Neutrophil (primary cell): ENCODE measurements around the gene PTGFRN.

Experiments used
- H3K27ac ChIP-seq: fragments of 200-600 bp; sonication (generic); 2 replicates; pipeline ENCODE4 v1.5.1; 2016; ENCODE audit warnings: mild to moderate bottlenecking, moderate library complexity
- H3K27me3 ChIP-seq: fragments of 200-600 bp; sonication (generic); 2 replicates; pipeline ENCODE4 v1.6.0; 2016; ENCODE audit warnings: mild to moderate bottlenecking
- H3K36me3 ChIP-seq: fragments of 200-600 bp; sonication (generic); 2 replicates; pipeline ENCODE4 v1.5.1; 2017
- H3K4me1 ChIP-seq, 2 experiments: fragments of 200-600 bp in 1 of 2; sonication (generic) in 1 of 2; 1 replicate in 1 of 2; 2 replicates in 1 of 2; pipeline versions ENCODE4 v1.5.1 to v1.6.1; 2013 to 2016; ENCODE audit warnings: low read depth in 1 of 2, low read length in 1 of 2, mild to moderate bottlenecking in 1 of 2, moderate library complexity in 1 of 2; ENCODE audit not compliant: control insufficient read depth in 1 of 2, insufficient read depth in 1 of 2
- H3K4me3 ChIP-seq, 2 experiments: fragments of 200-600 bp in 1 of 2; sonication (generic) in 1 of 2; 1 replicate in 1 of 2; 2 replicates in 1 of 2; pipeline ENCODE4 v1.5.1; 2013 to 2016; ENCODE audit warnings: low read depth in 1 of 2, low read length in 1 of 2, mild to moderate bottlenecking in 1 of 2, moderate library complexity in 1 of 2
- H3K9me3 ChIP-seq: fragments of 200-600 bp; sonication (generic); 2 replicates; pipeline ENCODE4 v1.5.1; 2016
- CTCF ChIP-seq: fragments of 200-600 bp; sonication (generic); IDR thresholded peaks from 2 replicates; pipeline ENCODE4 v1.5.1; 2016; ENCODE audit warnings: antibody characterized with exemption

PTGFRN gene

GRCh38 chr1:116952738-116953275, 43.1 kb downstream of the PTGFRN start:
- Histone ChIP-seq H3K9me3 (no peaks in the 10 kb centered on the region), H3K4me1 (no peaks in the 10 kb centered on the region), H3K27ac (no peak overlapping the region), H3K36me3 (no peaks in the 10 kb centered on the region), H3K4me3 (no peak overlapping the region), H3K27me3 (no peaks in the 10 kb centered on the region)
- TF ChIP-seq CTCF = no peak

- Histone ChIP-seq H3K9me3 (no peaks in the 10 kb centered on the region), H3K27me3 (peaks cover 8% of the 10 kb centered on the region), H3K4me3 (no peak overlapping the region), H3K36me3 (no peaks in the 10 kb centered on the region), H3K27ac (no peak overlapping the region), H3K4me1 (no peaks in the 10 kb centered on the region)
- no peak for TF ChIP-seq CTCF
Measured at GRCh38 chr1:116954440-116954839, 44.7 kb downstream of the PTGFRN start.

- Histone ChIP-seq H3K36me3 (no peaks in the 10 kb centered on the region), H3K27me3 (peaks cover 19% of the 10 kb centered on the region), H3K9me3 (no peaks in the 10 kb centered on the region), H3K4me1 (no peaks in the 10 kb centered on the region), H3K4me3 (no peak overlapping the region), H3K27ac (no peak overlapping the region)
- TF ChIP-seq CTCF = no peak
Measured at GRCh38 chr1:116956378-116956777, 46.7 kb downstream of the PTGFRN start.

- TF ChIP-seq CTCF = no peak
Measured at GRCh38 chr1:116957646-116958045, 47.9 kb downstream of the PTGFRN start.

GRCh38 chr1:116958110-116958509, 48.4 kb downstream of the PTGFRN start:
- Histone ChIP-seq H3K9me3 (no peaks in the 10 kb centered on the region), H3K27me3 (peaks cover 30% of the 10 kb centered on the region), H3K4me3 (no peak overlapping the region), H3K27ac (no peak overlapping the region), H3K36me3 (no peaks in the 10 kb centered on the region), H3K4me1 (peaks cover 6% of the 10 kb centered on the region in 2 experiments)
- no peak for TF ChIP-seq CTCF

More at GRCh38 chr1:116957646-116958045, 47.9 kb downstream of the PTGFRN start:
- no peak overlapping the region for H3K27ac ChIP-seq
- H3K27me3 ChIP-seq = peaks cover 30% of the 10 kb centered on the region
- H3K4me1 ChIP-seq = peaks cover 1% of the 10 kb centered on the region in 2 experiments
- H3K4me3 ChIP-seq = no peak overlapping the region
- H3K36me3 ChIP-seq = no peaks in the 10 kb centered on the region
- no peaks in the 10 kb centered on the region for H3K9me3 ChIP-seq
